GM19397 (cell line): ENCODE data around the gene MAPK10.
"Not testable (repeated sequence)": the region's sequence is repeated elsewhere in the genome, so short reads cannot be mapped to it uniquely, and the experiment has no call there.

Experiments
- ATAC-seq: cut with Tn5 transposase; IDR thresholded peaks from one replicate; pipeline ENCODE4 v1.9.1; 2021; ENCODE audit warnings: mild to moderate bottlenecking, moderate library complexity; ENCODE audit not compliant: unreplicated experiment

MAPK10 gene

GRCh38 chr4:86218746-86219473 is 140.9 kb downstream of the MAPK10 start:
- no peak for ATAC-seq

- no peak for ATAC-seq
These were observed 156.7 kb downstream of the MAPK10 start for GRCh38 chr4:86203176-86203575.

- ATAC-seq: no peak
These were observed 174.2 kb downstream of the MAPK10 start for GRCh38 chr4:86185659-86186058.

DNA sequence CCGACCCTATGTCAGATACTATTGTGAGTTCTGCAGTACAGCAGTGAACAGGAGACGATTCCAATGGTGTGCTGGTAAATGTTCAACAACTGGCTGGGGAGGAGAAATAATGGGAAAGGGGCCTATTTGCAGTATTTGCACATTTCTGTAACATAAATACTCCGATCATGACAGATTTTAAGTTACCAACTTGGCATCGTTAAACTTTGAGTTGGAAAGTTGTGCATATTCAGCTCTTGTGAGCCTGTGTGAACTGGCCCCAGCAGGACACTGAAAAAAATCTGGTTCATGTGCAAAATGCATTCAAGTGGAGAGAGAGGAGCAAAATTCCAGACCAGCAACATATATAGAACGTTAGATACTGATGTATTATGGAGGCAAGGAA is 175.0 kb downstream of the MAPK10 start:
- ATAC-seq: no peak

- ATAC-seq: no peak
These were observed 175.5 kb downstream of the MAPK10 start for GRCh38 chr4:86184216-86184900.

DNA sequence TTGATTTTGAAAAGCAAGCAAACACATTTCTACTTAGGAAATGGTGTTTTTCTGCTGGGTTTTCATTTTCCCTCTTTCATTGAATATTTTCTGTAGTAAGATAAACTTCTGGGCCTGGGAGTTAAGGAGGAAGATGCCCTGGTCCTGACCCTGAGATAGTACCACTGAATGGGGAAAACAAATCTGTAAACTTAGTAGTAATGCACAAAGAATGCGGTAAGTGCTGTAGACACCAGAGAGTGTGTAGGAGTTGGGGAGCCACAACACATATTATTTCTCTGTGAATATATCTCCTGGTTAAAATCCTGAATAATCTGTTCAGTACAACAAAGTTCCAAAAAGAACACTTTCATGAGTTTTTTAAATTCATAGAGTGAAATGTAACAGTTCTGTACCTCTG is 178.3 kb downstream of the MAPK10 start:
- no peak for ATAC-seq

GRCh38 chr4:86178211-86178610 is 181.6 kb downstream of the MAPK10 start:
- ATAC-seq: no peak

DNA sequence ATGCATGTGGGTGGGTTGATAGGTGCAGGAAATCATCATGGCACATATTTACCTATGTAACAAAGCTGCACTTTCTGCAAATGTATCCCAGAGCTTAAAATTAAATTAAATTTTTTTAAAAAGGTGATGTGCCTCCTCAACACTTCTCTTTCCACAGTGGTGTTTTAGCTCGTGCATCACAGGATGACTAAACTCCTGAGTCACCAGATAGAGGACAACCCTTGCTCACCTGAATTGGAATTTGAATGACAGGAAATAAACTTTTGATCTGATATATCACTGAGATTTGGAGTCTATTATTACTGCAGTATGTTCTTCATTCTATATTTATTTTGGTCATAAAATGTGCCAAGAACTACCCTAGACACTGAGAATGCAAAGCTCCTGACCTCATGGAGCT is 185.3 kb downstream of the MAPK10 start:
- no peak for ATAC-seq

DNA sequence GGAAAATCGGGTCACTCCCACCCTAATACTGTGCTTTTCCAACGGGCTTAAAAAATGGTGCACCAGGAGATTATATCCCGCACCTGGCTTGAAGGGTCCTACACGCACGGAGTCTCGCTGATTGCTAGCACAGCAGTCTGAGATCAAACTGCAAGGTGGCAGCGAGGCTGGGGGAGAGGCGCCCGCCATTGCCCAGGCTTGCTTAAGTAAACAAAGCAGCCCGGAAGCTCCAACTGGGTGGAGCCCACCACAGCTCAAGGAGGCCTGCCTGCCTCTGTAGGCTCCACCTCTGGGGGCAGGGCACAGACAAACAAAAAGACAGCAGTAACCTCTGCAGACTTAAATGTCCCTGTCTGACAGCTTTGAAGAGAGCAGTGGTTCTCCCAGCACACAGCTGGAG is 191.5 kb downstream of the MAPK10 start:
- ATAC-seq: not testable (repeated sequence)

DNA sequence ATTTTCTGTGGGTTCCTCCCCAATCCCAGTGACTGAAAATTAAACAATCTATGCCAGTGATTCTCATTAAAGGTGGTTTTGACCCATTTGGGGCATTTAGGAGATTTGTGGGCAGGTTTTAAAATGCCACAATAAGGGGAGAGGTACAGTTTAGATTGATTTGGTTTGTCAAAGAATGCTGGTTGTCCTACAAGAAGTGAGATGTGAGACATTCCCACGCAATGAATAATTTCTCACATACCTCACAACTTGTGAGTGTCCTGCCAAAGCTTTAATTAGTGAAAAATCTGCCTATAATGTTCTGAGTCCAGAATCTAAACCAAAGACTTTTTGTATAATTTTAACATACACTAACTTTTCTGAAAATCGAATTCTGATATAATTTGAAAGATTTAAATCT is 199.4 kb downstream of the MAPK10 start:
- ATAC-seq: no peak

DNA sequence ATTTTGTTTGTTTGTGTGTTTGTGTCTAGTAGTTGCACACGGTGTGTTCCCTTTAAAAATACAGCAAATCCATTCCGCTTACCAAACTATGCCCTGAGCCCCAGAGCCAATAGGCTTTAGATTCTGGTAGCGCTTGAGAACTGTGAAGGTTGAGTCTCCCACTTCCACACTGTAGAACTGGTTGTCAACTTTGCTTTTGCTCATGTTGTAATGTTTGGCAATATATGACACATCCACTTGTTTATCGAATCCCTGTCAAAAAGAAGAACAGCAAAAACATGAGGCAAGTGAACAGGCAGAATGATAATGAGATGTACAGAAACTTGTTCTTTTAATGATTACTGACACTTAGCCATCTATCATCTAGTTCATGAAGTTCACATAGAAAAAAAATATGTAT is 200.6 kb downstream of the MAPK10 start:
- ATAC-seq: no peak

DNA sequence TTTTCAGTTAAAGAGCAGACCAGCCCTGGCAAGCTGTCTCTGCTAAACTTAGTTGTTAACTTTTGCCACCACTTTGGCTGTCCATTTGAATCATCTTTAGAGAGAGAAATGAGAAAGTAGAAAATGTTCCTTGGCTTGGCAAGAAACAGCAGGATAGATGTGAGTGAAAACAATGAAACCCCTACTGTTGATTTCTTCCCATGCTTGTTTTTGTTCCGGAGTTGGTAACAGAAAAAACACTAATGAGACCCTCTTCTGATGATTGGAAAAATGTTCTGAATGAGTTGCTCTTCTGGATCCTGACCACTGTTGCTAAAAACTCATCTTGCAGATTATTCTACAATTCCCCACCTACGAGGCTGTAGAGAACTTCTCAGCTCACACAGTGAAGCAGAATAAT is 203.3 kb downstream of the MAPK10 start:
- ATAC-seq: no peak

GRCh38 chr4:86155766-86156165 is 204.1 kb downstream of the MAPK10 start:
- no peak for ATAC-seq

GRCh38 chr4:86152454-86152853 is 207.4 kb downstream of the MAPK10 start:
- no peak for ATAC-seq

GRCh38 chr4:86151196-86151595 is 208.7 kb downstream of the MAPK10 start:
- ATAC-seq: no peak

- no peak for ATAC-seq
These were observed 218.7 kb downstream of the MAPK10 start for GRCh38 chr4:86141161-86141560.

- ATAC-seq: no peak
These were observed 227.4 kb downstream of the MAPK10 start for GRCh38 chr4:86132468-86132867.

- ATAC-seq: no peak
These were observed 228.4 kb downstream of the MAPK10 start for GRCh38 chr4:86131456-86131855.

GRCh38 chr4:86130160-86130933 is 229.5 kb downstream of the MAPK10 start:
- ATAC-seq: no peak

DNA sequence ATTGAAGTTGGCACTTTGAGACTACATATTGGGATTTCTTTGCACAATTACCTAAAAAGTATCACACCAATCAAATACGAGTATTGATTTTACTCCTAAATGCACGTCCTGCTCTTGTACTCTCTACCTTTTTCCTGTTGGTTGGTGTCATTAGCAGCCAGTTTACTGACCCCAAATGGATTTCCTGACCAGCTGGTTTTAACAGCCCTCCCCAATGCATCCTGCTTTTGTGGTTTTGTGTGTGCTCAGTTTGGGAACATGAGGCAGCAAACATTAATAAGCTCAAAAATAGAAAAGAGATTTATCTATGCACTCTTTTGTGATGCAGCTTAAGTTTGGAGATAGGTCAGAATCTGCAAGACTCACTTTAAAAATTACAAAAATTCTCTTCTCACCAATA is 230.3 kb downstream of the MAPK10 start:
- ATAC-seq: no peak

GRCh38 chr4:86122404-86122803 is 237.4 kb downstream of the MAPK10 start:
- no peak for ATAC-seq

- no peak for ATAC-seq
These were observed 241.1 kb downstream of the MAPK10 start for GRCh38 chr4:86118711-86119110.
